ENCODE measurements around the gene GABRR3. TPM values are rescaled to one million over a fixed set of nuclear protein-coding genes. Genes with fewer than 3 reads are reported as not detected.
A peak's percentile ranks its signal among the peaks of the same experiment; 100 is the strongest.

The GABRR3 gene
- total and polyA plus RNA-seq, 4 donors = 0.20 TPM; not detected in 3

GRCh38 chr3:97993526-97993925 is 41.6 kb downstream of the GABRR3 start:
- WGBS (ENCODE audit: insufficient coverage) = no CpG with 5 or more reads among the region's 2 CpGs
- no peaks in the 10 kb centered on the region for H3K27me3 ChIP-seq (ENCODE audit: control insufficient read depth, insufficient read depth, low read length)
- no peak overlapping the region for H3K27ac ChIP-seq (ENCODE audit: low read depth, low read length)
- H3K9me3 ChIP-seq (ENCODE audit: control insufficient read depth, insufficient read depth, low read length) = no peaks in the 10 kb centered on the region
- no peak overlapping the region for H3K4me3 ChIP-seq (ENCODE audit: low read depth, low read length)
- no peak for DNase-seq (ENCODE audit: low read depth in 4 of 6, low spot score in 6 of 6)
- no peaks in the 10 kb centered on the region for H3K4me1 ChIP-seq (ENCODE audit: control insufficient read depth, insufficient read depth, low read length)
- H3K36me3 ChIP-seq (ENCODE audit: control insufficient read depth, insufficient read depth, low read length) = no peaks in the 10 kb centered on the region

DNA sequence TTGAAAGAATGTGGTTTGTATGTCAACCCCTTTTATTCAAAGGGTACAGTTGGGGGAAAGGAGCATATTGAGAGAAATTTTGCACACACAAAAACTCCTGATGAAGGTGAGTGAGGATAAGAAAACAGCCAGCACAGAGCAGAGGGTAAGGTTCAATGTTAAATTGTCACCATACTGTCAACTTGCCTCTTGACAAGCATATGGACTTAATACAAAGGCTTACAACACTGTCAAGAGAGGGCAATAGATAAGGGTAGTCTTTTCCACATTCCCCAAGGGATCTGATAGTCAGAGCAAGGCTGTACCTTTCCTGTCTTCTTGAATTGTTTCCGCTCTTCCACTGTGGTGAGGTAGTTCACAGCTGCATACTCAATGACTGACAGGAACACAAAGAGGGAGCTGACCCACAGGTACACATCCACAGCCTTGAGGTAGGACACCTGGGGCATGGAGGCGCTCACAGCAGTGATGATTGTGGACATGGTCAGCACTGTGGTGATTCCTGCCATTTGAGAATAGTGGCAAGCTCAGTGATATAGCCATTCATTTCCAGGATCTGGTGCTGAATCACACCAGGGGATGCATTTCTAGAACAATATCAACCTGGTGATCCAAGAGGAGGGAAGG is 42.5 kb downstream of the GABRR3 start:
- no peaks in the 10 kb centered on the region for H3K9me3 ChIP-seq (ENCODE audit: control insufficient read depth, insufficient read depth, low read length)
- no peaks in the 10 kb centered on the region for H3K4me1 ChIP-seq (ENCODE audit: control insufficient read depth, insufficient read depth, low read length)
- H3K27ac ChIP-seq (ENCODE audit: low read depth, low read length) = no peak overlapping the region
- no peak overlapping the region for H3K4me3 ChIP-seq (ENCODE audit: low read depth, low read length)
- no peak for DNase-seq (ENCODE audit: low read depth in 4 of 6, low spot score in 6 of 6)
- no peaks in the 10 kb centered on the region for H3K36me3 ChIP-seq (ENCODE audit: control insufficient read depth, insufficient read depth, low read length)
- WGBS (ENCODE audit: insufficient coverage) = 100% methylated on average over 1 of the region's 2 CpGs
- H3K27me3 ChIP-seq (ENCODE audit: control insufficient read depth, insufficient read depth, low read length) = no peaks in the 10 kb centered on the region

DNA sequence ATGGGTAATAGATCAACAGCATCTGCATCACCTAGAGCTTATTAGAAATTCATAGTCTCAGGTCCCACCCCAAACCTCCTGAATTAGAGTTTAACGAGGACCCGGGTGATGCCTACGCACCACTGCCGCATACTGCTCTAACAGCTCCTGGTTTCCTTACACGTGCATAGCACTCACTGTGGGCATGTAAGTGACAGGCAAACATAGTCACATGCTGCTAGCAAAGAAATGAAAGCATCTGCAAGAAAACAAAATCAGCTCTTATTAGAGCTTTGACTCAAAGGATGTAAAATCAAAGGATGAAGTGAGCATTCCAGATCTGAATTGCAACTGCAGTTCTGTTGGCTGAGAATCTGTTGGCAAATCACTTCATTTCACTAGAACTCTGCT is 43.8 kb downstream of the GABRR3 start:
- no peaks in the 10 kb centered on the region for H3K9me3 ChIP-seq (ENCODE audit: control insufficient read depth, insufficient read depth, low read length)
- no peak overlapping the region for H3K4me3 ChIP-seq (ENCODE audit: low read depth, low read length)
- DNase-seq (ENCODE audit: low read depth in 4 of 6, low spot score in 6 of 6) = peak in 1 of 6 donors; percentile 44
- no peaks in the 10 kb centered on the region for H3K4me1 ChIP-seq (ENCODE audit: control insufficient read depth, insufficient read depth, low read length)
- 47% methylated on average over 5 of the region's 5 CpGs for WGBS (ENCODE audit: insufficient coverage)
- no peaks in the 10 kb centered on the region for H3K36me3 ChIP-seq (ENCODE audit: control insufficient read depth, insufficient read depth, low read length)
- no peak overlapping the region for H3K27ac ChIP-seq (ENCODE audit: low read depth, low read length)
- H3K27me3 ChIP-seq (ENCODE audit: control insufficient read depth, insufficient read depth, low read length) = no peaks in the 10 kb centered on the region

DNA sequence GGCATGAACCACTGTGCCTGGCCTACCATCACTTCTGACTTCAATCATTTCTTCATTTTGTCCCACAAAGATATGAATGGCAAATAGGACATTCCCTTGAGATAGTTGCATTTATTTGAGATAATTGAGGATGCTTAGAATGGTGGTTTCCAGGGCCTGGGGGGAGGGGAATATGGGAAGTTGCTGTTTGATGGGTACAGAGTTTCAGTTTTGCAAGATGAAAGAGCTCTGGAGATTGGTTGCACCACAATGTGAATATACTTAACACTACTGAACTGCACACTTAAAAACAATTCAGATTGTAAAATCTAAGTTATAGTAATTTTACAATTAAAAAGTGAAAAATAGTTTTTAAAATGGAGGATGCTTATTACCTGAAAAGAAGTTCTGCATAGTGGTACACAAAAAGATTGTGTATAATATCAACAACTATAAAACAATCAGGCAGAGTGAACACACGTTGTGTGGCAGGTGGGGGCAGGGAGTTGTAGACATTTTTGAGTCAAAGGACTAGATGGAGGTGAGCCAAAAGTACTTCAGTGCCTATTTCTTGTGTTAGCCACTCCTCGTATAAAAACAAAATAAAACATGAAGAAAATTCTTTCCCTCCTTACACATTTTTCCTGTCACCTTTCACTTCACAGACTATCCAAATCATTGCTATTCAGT is 44.4 kb downstream of the GABRR3 start:
- no peaks in the 10 kb centered on the region for H3K4me1 ChIP-seq (ENCODE audit: control insufficient read depth, insufficient read depth, low read length)
- H3K27ac ChIP-seq (ENCODE audit: low read depth, low read length) = no peak overlapping the region
- no CpG with 5 or more reads among the region's 2 CpGs for WGBS (ENCODE audit: insufficient coverage)
- no peaks in the 10 kb centered on the region for H3K36me3 ChIP-seq (ENCODE audit: control insufficient read depth, insufficient read depth, low read length)
- H3K27me3 ChIP-seq (ENCODE audit: control insufficient read depth, insufficient read depth, low read length) = no peaks in the 10 kb centered on the region
- no peak for DNase-seq (ENCODE audit: low read depth in 4 of 6, low spot score in 6 of 6)
- H3K4me3 ChIP-seq (ENCODE audit: low read depth, low read length) = no peak overlapping the region
- no peaks in the 10 kb centered on the region for H3K9me3 ChIP-seq (ENCODE audit: control insufficient read depth, insufficient read depth, low read length)

DNA sequence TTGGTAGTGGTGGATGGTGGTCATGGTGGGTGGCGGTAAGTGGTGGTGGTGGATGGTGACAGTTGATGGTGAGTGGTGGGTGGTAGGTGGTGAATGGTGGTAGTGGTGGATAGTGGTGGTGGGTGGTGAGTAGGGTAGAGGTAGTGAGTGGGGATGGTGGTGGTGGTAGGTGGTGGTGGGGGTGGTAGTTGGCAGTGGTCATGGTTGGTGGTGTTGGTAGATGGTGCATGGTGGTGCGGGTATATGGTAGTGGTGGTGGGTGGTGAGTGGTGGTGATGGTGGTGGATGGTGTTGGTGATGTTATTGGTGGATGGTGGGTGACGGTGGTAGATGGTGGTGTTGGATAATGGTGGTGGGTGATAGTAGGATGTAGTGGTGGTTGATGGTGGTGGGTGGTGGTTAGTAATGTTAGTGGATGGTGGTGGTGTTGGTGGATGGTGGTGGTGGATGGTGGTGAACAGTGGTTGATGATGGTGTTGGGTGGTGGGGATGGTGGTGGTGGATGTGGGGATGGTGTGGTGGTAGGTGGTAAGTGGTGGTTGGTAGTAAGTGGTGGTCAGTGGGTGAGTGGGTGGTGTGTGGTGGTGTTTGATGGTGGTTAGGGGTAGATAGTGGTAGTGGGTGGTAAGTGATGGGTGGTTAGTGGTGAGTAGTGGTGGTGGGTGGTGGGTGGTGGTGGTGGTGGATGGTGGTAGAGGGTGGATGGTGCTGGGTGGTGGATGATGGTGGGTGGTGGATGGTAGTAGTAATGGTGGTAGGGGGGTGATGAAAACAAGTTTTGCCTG is 46.1 kb downstream of the GABRR3 start:
- H3K36me3 ChIP-seq (ENCODE audit: control insufficient read depth, insufficient read depth, low read length) = no peaks in the 10 kb centered on the region
- H3K9me3 ChIP-seq (ENCODE audit: control insufficient read depth, insufficient read depth, low read length) = no peaks in the 10 kb centered on the region
- 98% methylated on average over 3 of the region's 3 CpGs for WGBS (ENCODE audit: insufficient coverage)
- no peak overlapping the region for H3K4me3 ChIP-seq (ENCODE audit: low read depth, low read length)
- no peaks in the 10 kb centered on the region for H3K4me1 ChIP-seq (ENCODE audit: control insufficient read depth, insufficient read depth, low read length)
- no peak overlapping the region for H3K27ac ChIP-seq (ENCODE audit: low read depth, low read length)
- no peaks in the 10 kb centered on the region for H3K27me3 ChIP-seq (ENCODE audit: control insufficient read depth, insufficient read depth, low read length)
- DNase-seq (ENCODE audit: low read depth in 4 of 6, low spot score in 6 of 6) = no peak

- H3K36me3 ChIP-seq (ENCODE audit: control insufficient read depth, insufficient read depth, low read length) = no peaks in the 10 kb centered on the region
- no peaks in the 10 kb centered on the region for H3K27me3 ChIP-seq (ENCODE audit: control insufficient read depth, insufficient read depth, low read length)
- no CpG with 5 or more reads among the region's 2 CpGs for WGBS (ENCODE audit: insufficient coverage)
- DNase-seq (ENCODE audit: low read depth in 4 of 6, low spot score in 6 of 6) = no peak
- no peaks in the 10 kb centered on the region for H3K9me3 ChIP-seq (ENCODE audit: control insufficient read depth, insufficient read depth, low read length)
- no peak overlapping the region for H3K27ac ChIP-seq (ENCODE audit: low read depth, low read length)
- H3K4me1 ChIP-seq (ENCODE audit: control insufficient read depth, insufficient read depth, low read length) = no peaks in the 10 kb centered on the region
- H3K4me3 ChIP-seq (ENCODE audit: low read depth, low read length) = no peak overlapping the region
Observed at GRCh38 chr3:97987306-97987705, 47.8 kb downstream of the GABRR3 start.

GRCh38 chr3:97983933-97984491 is 51.1 kb downstream of the GABRR3 start:
- Histone ChIP-seq H3K4me1 (ENCODE audit: control insufficient read depth, insufficient read depth, low read length) (peaks cover 3% of the 10 kb centered on the region), H3K27me3 (ENCODE audit: control insufficient read depth, insufficient read depth, low read length) (no peaks in the 10 kb centered on the region), H3K27ac (ENCODE audit: low read depth, low read length) (peak overlapping the region; percentile 30), H3K9me3 (ENCODE audit: control insufficient read depth, insufficient read depth, low read length) (no peaks in the 10 kb centered on the region), H3K36me3 (ENCODE audit: control insufficient read depth, insufficient read depth, low read length) (no peaks in the 10 kb centered on the region), H3K4me3 (ENCODE audit: low read depth, low read length) (no peak overlapping the region)
- DNase-seq (ENCODE audit: low read depth in 4 of 6, low spot score in 6 of 6) = peak in 2 of 6 donors; percentile 68 to 86
- no CpG with 5 or more reads among the region's 2 CpGs for WGBS (ENCODE audit: insufficient coverage)

- Histone ChIP-seq H3K36me3 (ENCODE audit: control insufficient read depth, insufficient read depth, low read length) (no peaks in the 10 kb centered on the region), H3K27ac (ENCODE audit: low read depth, low read length) (no peak overlapping the region), H3K4me1 (ENCODE audit: control insufficient read depth, insufficient read depth, low read length) (peaks cover 3% of the 10 kb centered on the region), H3K9me3 (ENCODE audit: control insufficient read depth, insufficient read depth, low read length) (no peaks in the 10 kb centered on the region), H3K4me3 (ENCODE audit: low read depth, low read length) (no peak overlapping the region), H3K27me3 (ENCODE audit: control insufficient read depth, insufficient read depth, low read length) (no peaks in the 10 kb centered on the region)
- DNase-seq (ENCODE audit: low read depth in 4 of 6, low spot score in 6 of 6) = no peak
- no CpG with 5 or more reads among the region's 3 CpGs for WGBS (ENCODE audit: insufficient coverage)
Observed at GRCh38 chr3:97981886-97982285, 53.2 kb downstream of the GABRR3 start.

- H3K4me3 ChIP-seq (ENCODE audit: low read depth, low read length) = no peak overlapping the region
- peaks cover 3% of the 10 kb centered on the region for H3K4me1 ChIP-seq (ENCODE audit: control insufficient read depth, insufficient read depth, low read length)
- peak in 2 of 6 donors; percentile 48 to 56 for DNase-seq (ENCODE audit: low read depth in 4 of 6, low spot score in 6 of 6)
- no peaks in the 10 kb centered on the region for H3K9me3 ChIP-seq (ENCODE audit: control insufficient read depth, insufficient read depth, low read length)
- no peaks in the 10 kb centered on the region for H3K36me3 ChIP-seq (ENCODE audit: control insufficient read depth, insufficient read depth, low read length)
- no peak overlapping the region for H3K27ac ChIP-seq (ENCODE audit: low read depth, low read length)
- WGBS (ENCODE audit: insufficient coverage) = 57% methylated on average over 3 of the region's 3 CpGs
- no peaks in the 10 kb centered on the region for H3K27me3 ChIP-seq (ENCODE audit: control insufficient read depth, insufficient read depth, low read length)
Observed at GRCh38 chr3:97979610-97980009, 55.5 kb downstream of the GABRR3 start.

All from spinal cord (tissue), 10 donors.